HL-60 (cell line): ENCODE data around the gene CIROP.

Experiments used
- DNase-seq, 2 experiments: peaks; one replicate each; pipeline ENCODE4 v3.0.0-alpha.2; 2010 to 2020; ENCODE audit warnings: low read depth in 1 of 2, low spot score in 1 of 2
- H3K27ac ChIP-seq: fragments of 250-450 bp; sonication (Bioruptor Pico); replicated peaks from 2 replicates; pipeline ENCODE4 v1.5.1; 2020; ENCODE audit warnings: mild to moderate bottlenecking, moderate library complexity
- H3K27me3 ChIP-seq: fragments of 250-450 bp; sonication (Bioruptor Pico); 2 replicates; pipeline ENCODE4 v1.5.1; 2021; ENCODE audit warnings: mild to moderate bottlenecking, moderate library complexity; ENCODE audit not compliant: insufficient read depth, poor library complexity, severe bottlenecking
- H3K4me3 ChIP-seq: replicated peaks from 2 replicates; pipeline ENCODE4 v1.5.1; 2011; ENCODE audit warnings: mild to moderate bottlenecking, control low read depth, low read length; ENCODE audit not compliant: insufficient read depth
- GABPA ChIP-seq: IDR thresholded peaks from 2 replicates; pipeline ENCODE4 v1.6.1; 2012; ENCODE audit warnings: low read depth
- POLR2AphosphoS5 ChIP-seq: IDR thresholded peaks from 2 replicates; pipeline ENCODE4 v1.6.1; 2012; ENCODE audit warnings: low read depth
- SPI1 ChIP-seq: IDR thresholded peaks from 2 replicates; pipeline ENCODE4 v1.6.1; 2012; ENCODE audit warnings: low read depth, mild to moderate bottlenecking, borderline replicate concordance
- TF ChIP-seq, protein P1 (sequence below): IDR thresholded peaks from 2 replicates; pipeline ENCODE4 v1.6.1; 2012; ENCODE audit warnings: low read depth; ENCODE audit not compliant: insufficient replicate concordance
- TF ChIP-seq, protein P2 (sequence below): IDR thresholded peaks from one replicate; pipeline ENCODE4 v1.5.1; 2011; ENCODE audit warnings: low read length, control low read depth, inconsistent platforms; ENCODE audit not compliant: insufficient read depth

CIROP gene

DNA sequence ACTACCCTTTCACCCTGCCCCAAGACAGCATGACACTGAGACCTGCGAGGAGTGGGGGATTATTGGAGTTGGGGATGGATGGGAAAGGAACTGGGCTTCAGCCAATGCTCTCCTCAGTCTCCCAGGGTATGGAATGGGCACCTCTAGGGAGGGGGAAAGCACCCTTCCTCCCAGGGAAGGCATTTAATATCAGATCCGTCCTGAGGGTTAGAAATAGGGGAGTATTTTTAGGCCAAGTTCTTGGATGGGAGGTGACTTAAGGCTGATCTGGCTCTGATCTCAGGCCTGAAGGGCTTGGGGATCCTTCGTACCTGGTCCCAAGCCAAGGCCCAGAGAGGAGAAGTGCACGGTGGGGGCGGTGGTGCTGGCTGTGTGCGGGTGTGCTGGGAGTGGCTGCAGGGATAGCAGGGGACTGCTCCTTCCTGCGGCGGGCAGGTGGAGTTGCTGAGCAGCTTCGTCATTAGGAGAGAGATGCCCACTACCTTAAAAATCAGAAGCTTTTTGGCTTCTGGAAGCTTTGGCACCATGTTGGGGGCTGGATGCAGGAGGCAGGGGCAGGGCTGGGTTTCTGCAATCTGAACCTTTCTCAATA, 21.2 kb upstream of the CIROP start:
- H3K27ac ChIP-seq: no peak overlapping the region
- H3K27me3 ChIP-seq: no peaks in the 10 kb centered on the region
- DNase-seq: no peak
- TF ChIP-seq, protein P1, sequence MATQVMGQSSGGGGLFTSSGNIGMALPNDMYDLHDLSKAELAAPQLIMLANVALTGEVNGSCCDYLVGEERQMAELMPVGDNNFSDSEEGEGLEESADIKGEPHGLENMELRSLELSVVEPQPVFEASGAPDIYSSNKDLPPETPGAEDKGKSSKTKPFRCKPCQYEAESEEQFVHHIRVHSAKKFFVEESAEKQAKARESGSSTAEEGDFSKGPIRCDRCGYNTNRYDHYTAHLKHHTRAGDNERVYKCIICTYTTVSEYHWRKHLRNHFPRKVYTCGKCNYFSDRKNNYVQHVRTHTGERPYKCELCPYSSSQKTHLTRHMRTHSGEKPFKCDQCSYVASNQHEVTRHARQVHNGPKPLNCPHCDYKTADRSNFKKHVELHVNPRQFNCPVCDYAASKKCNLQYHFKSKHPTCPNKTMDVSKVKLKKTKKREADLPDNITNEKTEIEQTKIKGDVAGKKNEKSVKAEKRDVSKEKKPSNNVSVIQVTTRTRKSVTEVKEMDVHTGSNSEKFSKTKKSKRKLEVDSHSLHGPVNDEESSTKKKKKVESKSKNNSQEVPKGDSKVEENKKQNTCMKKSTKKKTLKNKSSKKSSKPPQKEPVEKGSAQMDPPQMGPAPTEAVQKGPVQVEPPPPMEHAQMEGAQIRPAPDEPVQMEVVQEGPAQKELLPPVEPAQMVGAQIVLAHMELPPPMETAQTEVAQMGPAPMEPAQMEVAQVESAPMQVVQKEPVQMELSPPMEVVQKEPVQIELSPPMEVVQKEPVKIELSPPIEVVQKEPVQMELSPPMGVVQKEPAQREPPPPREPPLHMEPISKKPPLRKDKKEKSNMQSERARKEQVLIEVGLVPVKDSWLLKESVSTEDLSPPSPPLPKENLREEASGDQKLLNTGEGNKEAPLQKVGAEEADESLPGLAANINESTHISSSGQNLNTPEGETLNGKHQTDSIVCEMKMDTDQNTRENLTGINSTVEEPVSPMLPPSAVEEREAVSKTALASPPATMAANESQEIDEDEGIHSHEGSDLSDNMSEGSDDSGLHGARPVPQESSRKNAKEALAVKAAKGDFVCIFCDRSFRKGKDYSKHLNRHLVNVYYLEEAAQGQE: no peak
- TF ChIP-seq GABPA: no peak
- TF ChIP-seq POLR2AphosphoS5: no peak
- no peak overlapping the region for H3K4me3 ChIP-seq

DNA sequence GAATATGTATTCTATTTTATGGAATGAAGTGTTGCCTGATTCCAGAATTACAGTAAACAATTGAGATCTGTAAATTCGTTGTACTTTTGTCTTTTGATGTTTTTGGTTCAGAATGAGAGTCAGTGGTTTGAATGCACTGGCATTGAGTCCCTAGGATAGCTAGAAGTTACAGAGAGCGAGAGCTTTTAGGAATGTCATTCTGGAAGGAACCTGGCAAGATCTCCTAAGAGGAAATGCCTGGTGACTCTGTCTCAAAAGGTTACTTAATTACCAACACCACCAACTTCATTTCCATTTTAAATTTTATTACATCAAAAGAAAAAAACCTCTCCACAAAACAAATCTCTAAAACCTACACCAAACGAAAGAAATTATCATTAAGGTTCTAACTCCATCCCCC, 20.2 kb upstream of the CIROP start:
- TF ChIP-seq, protein P2, sequence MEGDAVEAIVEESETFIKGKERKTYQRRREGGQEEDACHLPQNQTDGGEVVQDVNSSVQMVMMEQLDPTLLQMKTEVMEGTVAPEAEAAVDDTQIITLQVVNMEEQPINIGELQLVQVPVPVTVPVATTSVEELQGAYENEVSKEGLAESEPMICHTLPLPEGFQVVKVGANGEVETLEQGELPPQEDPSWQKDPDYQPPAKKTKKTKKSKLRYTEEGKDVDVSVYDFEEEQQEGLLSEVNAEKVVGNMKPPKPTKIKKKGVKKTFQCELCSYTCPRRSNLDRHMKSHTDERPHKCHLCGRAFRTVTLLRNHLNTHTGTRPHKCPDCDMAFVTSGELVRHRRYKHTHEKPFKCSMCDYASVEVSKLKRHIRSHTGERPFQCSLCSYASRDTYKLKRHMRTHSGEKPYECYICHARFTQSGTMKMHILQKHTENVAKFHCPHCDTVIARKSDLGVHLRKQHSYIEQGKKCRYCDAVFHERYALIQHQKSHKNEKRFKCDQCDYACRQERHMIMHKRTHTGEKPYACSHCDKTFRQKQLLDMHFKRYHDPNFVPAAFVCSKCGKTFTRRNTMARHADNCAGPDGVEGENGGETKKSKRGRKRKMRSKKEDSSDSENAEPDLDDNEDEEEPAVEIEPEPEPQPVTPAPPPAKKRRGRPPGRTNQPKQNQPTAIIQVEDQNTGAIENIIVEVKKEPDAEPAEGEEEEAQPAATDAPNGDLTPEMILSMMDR: no peak
- TF ChIP-seq, protein P1: no peak
- no peak for TF ChIP-seq GABPA
- TF ChIP-seq SPI1: no peak
- TF ChIP-seq POLR2AphosphoS5: no peak
- no peak overlapping the region for H3K4me3 ChIP-seq

DNA sequence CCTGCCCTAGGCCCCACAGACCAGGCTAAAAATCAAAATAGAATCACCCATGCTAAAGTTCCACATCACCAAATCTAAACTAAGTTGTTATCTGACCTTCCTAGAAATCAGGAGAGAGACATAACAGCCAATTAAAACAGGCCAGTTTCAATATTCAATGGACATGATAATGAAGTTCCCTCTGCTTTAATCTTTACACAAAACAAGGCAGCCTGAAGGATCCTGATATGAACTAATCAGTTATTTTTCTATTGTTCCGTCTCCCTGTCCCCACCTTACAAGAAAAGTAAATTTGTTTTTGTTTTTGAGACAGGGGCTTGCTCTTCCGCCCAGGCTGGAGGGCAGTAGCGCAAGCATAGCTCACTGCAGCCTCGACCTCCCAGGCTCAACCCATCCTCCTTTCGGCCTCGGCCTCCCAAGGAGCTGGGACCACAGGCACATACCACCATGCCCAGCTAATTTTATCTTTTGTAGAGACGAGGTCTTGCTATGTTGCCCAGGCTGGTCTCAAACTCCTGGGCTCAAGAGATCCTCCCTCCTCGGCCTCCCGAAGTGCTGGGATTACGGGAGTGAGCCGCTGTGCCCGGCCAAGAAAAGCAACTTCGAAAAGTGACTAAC, 19.7 kb upstream of the CIROP start:
- Histone ChIP-seq H3K4me3 (no peak overlapping the region), H3K27me3 (no peaks in the 10 kb centered on the region), H3K27ac (no peak overlapping the region)
- TF ChIP-seq SPI1: no peak
- TF ChIP-seq, protein P1: no peak
- TF ChIP-seq POLR2AphosphoS5: no peak
- TF ChIP-seq, protein P2: no peak
- no peak for TF ChIP-seq GABPA
- no peak for DNase-seq

More for the DNA sequence above, 20.2 kb upstream of the CIROP start:
- Histone ChIP-seq H3K27me3 (no peaks in the 10 kb centered on the region), H3K27ac (no peak overlapping the region)
- no peak for DNase-seq
